Measurements from ENCODE around the gene RCSD1. TPM values are rescaled to one million over a fixed set of nuclear protein-coding genes. Genes with fewer than 3 reads are reported as not detected.

Gene RCSD1
- total and polyA plus RNA-seq, 2 of the 13 experiments (the other 11 are each of a cell fraction or from before 2014, with no cell fraction given) = not detected

GRCh38 chr1:167715157-167715999 lies 85.3 kb downstream of the RCSD1 start (continued):
- TF ChIP-seq FOXJ3 (CRISPR knock-in tag; IDR thresholded peaks at IDR 0.05; ENCODE audit: borderline replicate concordance) (no peak), MYC (CRISPR knock-in tag; IDR thresholded peaks at IDR 0.05; ENCODE audit: borderline replicate concordance) (no peak), ZFY (CRISPR knock-in tag; IDR thresholded peaks at IDR 0.05) (no peak), REXO4 (CRISPR knock-in tag; IDR thresholded peaks at IDR 0.05; ENCODE audit: borderline replicate concordance) (no peak), FOXA1 (IDR thresholded peaks at IDR 0.05) (no peak), FOXA1 (CRISPR knock-in tag; IDR thresholded peaks at IDR 0.05) (peak; percentile 36; the same call in 1 of the 2 replicates), HNF4A (CRISPR knock-in tag; IDR thresholded peaks at IDR 0.05) (0 out of 2 replicates have a peak, but pooled peaks have one; percentile 22), ZNF674 (CRISPR knock-in tag; IDR thresholded peaks at IDR 0.05; ENCODE audit: low read depth) (no peak), ZNF629 (CRISPR knock-in tag; conservative IDR thresholded peaks at IDR 0.05) (peak; percentile 68; the same call in 1 of the 2 replicates), NR2F1 (CRISPR knock-in tag; IDR thresholded peaks at IDR 0.05) (0 out of 4 replicates have a peak, but pooled peaks of 1 of the 2 experiments have one; percentile 5), DNMT1 (CRISPR knock-in tag; IDR thresholded peaks at IDR 0.05) (no peak), NFKB2 (CRISPR knock-in tag; IDR thresholded peaks at IDR 0.05; ENCODE audit: borderline replicate concordance) (no peak), ATF3 (CRISPR knock-in tag; IDR thresholded peaks at IDR 0.05) (0 out of 2 replicates have a peak, but pooled peaks have one; percentile 47), HNRNPH1 (optimal IDR thresholded peaks at IDR 0.05; ENCODE audit: low read depth, low read length) (no peak), SYNCRIP (IDR thresholded peaks at IDR 0.05; ENCODE audit: insufficient read depth, low read depth, low read length) (no peak), KDM5A (IDR thresholded peaks at IDR 0.05; ENCODE audit: borderline replicate concordance, low read length) (no peak), ZNF775 (CRISPR knock-in tag; IDR thresholded peaks at IDR 0.05; ENCODE audit: borderline replicate concordance) (no peak), PCBP2 (optimal IDR thresholded peaks at IDR 0.05; ENCODE audit: low read depth, low read length, poor library complexity, severe bottlenecking) (no peak), ZNF772 (CRISPR knock-in tag; IDR thresholded peaks at IDR 0.05) (peak; percentile 62; the same call in 1 of the 2 replicates)
- TF ChIP-seq, protein P1, sequence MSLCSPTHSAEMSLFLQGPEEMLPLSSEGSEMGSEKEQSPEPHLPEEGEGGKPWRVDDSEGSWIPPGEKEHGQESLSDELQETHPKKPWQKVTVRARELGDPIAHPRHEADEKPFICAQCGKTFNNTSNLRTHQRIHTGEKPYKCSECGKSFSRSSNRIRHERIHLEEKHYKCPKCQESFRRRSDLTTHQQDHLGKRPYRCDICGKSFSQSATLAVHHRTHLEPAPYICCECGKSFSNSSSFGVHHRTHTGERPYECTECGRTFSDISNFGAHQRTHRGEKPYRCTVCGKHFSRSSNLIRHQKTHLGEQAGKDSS (CRISPR knock-in tag; IDR thresholded peaks at IDR 0.05; ENCODE audit: borderline replicate concordance, low read depth) = peak; percentile 83; the same call in 1 of the 2 replicates
- TF ChIP-seq, protein P2, sequence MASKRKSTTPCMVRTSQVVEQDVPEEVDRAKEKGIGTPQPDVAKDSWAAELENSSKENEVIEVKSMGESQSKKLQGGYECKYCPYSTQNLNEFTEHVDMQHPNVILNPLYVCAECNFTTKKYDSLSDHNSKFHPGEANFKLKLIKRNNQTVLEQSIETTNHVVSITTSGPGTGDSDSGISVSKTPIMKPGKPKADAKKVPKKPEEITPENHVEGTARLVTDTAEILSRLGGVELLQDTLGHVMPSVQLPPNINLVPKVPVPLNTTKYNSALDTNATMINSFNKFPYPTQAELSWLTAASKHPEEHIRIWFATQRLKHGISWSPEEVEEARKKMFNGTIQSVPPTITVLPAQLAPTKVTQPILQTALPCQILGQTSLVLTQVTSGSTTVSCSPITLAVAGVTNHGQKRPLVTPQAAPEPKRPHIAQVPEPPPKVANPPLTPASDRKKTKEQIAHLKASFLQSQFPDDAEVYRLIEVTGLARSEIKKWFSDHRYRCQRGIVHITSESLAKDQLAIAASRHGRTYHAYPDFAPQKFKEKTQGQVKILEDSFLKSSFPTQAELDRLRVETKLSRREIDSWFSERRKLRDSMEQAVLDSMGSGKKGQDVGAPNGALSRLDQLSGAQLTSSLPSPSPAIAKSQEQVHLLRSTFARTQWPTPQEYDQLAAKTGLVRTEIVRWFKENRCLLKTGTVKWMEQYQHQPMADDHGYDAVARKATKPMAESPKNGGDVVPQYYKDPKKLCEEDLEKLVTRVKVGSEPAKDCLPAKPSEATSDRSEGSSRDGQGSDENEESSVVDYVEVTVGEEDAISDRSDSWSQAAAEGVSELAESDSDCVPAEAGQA (IDR thresholded peaks at IDR 0.05; ENCODE audit: low read depth) = no peak
- TF ChIP-seq, protein P2 (CRISPR knock-in tag; IDR thresholded peaks at IDR 0.05; ENCODE audit: borderline replicate concordance) = no peak
